ENCODE measurements around the gene PRSS2. TPM values are rescaled to one million over a fixed set of nuclear protein-coding genes. Genes with fewer than 3 reads are reported as not detected.

PRSS2 gene
- total RNA-seq, 2 experiments from 2014 or later, result not detected

GRCh38 chr7:142811154-142811737 lies 40.5 kb downstream of the PRSS2 start:
- Mint-ChIP-seq H3K4me3 (peak overlapping the region; percentile 62), H3K27ac (peak overlapping the region; percentile 98), H3K4me1 (ENCODE audit: low read depth) (peaks cover 99% of the 10 kb centered on the region), H3K27me3 (no peaks in the 10 kb centered on the region), H3K9me3 (no peaks in the 10 kb centered on the region), H3K36me3 (ENCODE audit: low read depth) (peaks cover 16% of the 10 kb centered on the region)
- intact Hi-C loops (cut with DNase I, micrococcal nuclease), result loop anchor here (1.0 to 10.0 kb wide), 14 partner anchors 14 to 836 kb away; partner anchors contain the start of gene TAS2R38 (in 1 of the 2)
- Histone ChIP-seq H3K4me3 (ENCODE audit: low read length) (no peak overlapping the region), H3K9me3 (ENCODE audit: control insufficient read depth in 1 of 2, insufficient read depth in 1 of 2, low read length in 2 of 2) (no peaks in the 10 kb centered on the region), H3K27me3 (ENCODE audit: control insufficient read depth in 1 of 2, insufficient read depth in 2 of 2, low read length in 2 of 2) (no peaks in the 10 kb centered on the region), H3K4me1 (ENCODE audit: insufficient read depth, low read length) (peaks cover 77% of the 10 kb centered on the region), H3K27ac (ENCODE audit: low read depth in 1 of 2, low read length in 2 of 2) (peak overlapping the region; percentile 95 to 99), H3K36me3 (ENCODE audit: insufficient read depth, low read length) (no peaks in the 10 kb centered on the region)
- ATAC-seq (ENCODE audit: poor library complexity) (no peak), DNase-seq (peak in 4 of 14 experiments; percentile 59 to 87 (median 86))
- CTCF ChIA-PET, result interaction anchor here (0.7 to 7.2 kb wide), 26 partner anchors 9 to 507 kb away, joined by 3 to 135 read pairs (median 4); partner anchors contain the start of gene EPHB6
- POLR2A ChIA-PET, result interaction anchor here (0.6 to 30.9 kb wide), 43 partner anchors 10 to 569 kb away, joined by 3 to 5733 read pairs (median 7); partner anchors contain the start of gene EPHB6
- peak; percentile 78 for TF ChIP-seq CTCF (IDR thresholded peaks at IDR 0.05)

- Mint-ChIP-seq H3K4me1 (ENCODE audit: low read depth) (peaks cover 92% of the 10 kb centered on the region), H3K27ac (peak overlapping the region; percentile 98), H3K9me3 (no peaks in the 10 kb centered on the region), H3K36me3 (ENCODE audit: low read depth) (peaks cover 16% of the 10 kb centered on the region), H3K4me3 (peak overlapping the region; percentile 75), H3K27me3 (no peaks in the 10 kb centered on the region)
- no peak for TF ChIP-seq CTCF (IDR thresholded peaks at IDR 0.05)
- Histone ChIP-seq H3K4me3 (ENCODE audit: low read length) (peak overlapping the region; percentile 39), H3K9me3 (ENCODE audit: control insufficient read depth in 1 of 2, insufficient read depth in 1 of 2, low read length in 2 of 2) (no peaks in the 10 kb centered on the region), H3K27ac (ENCODE audit: low read depth in 1 of 2, low read length in 2 of 2) (peak overlapping the region; percentile 43 to 99), H3K4me1 (ENCODE audit: insufficient read depth, low read length) (peaks cover 63% of the 10 kb centered on the region), H3K27me3 (ENCODE audit: control insufficient read depth in 1 of 2, insufficient read depth in 2 of 2, low read length in 2 of 2) (no peaks in the 10 kb centered on the region), H3K36me3 (ENCODE audit: insufficient read depth, low read length) (no peaks in the 10 kb centered on the region)
- CTCF ChIA-PET, result interaction anchor here (0.6 to 7.2 kb wide), 10 partner anchors 18 to 568 kb away, joined by 3 to 135 read pairs (median 4); no protein-coding TSS in a partner anchor
- DNase-seq (peak in 4 of 14 experiments; percentile 26 to 49 (median 38)), ATAC-seq (ENCODE audit: poor library complexity) (no peak)
- POLR2A ChIA-PET, result interaction anchor here (0.7 to 30.9 kb wide), 21 partner anchors 8 to 507 kb away, joined by 3 to 5733 read pairs (median 13); partner anchors contain the start of gene EPHB6
- intact Hi-C loops (cut with DNase I, micrococcal nuclease), result loop anchor here (2.0 to 10.0 kb wide), 11 partner anchors 20 to 838 kb away; partner anchors contain the start of gene TAS2R38 (in 1 of the 2)
Observed at GRCh38 chr7:142812437-142813215, 41.9 kb downstream of the PRSS2 start.

- peak overlapping the region; percentile 75 for H3K4me3 Mint-ChIP-seq
- H3K27me3 ChIP-seq (ENCODE audit: control insufficient read depth in 1 of 2, insufficient read depth in 2 of 2, low read length in 2 of 2), result no peaks in the 10 kb centered on the region
- no peak for ATAC-seq (ENCODE audit: poor library complexity)
- CTCF ChIA-PET, result interaction anchor here (0.6 to 7.2 kb wide), 8 partner anchors 22 to 567 kb away, joined by 3 to 56 read pairs (median 4); no protein-coding TSS in a partner anchor
- H3K27me3 Mint-ChIP-seq, result no peaks in the 10 kb centered on the region
- intact Hi-C loops (cut with DNase I, micrococcal nuclease), result loop anchor here (2.0 to 10.0 kb wide), 11 partner anchors 20 to 838 kb away; partner anchors contain the start of gene TAS2R38 (in 1 of the 2)
- peak overlapping the region; percentile 98 for H3K27ac Mint-ChIP-seq
- H3K4me1 ChIP-seq (ENCODE audit: insufficient read depth, low read length), result peaks cover 58% of the 10 kb centered on the region
- H3K36me3 Mint-ChIP-seq (ENCODE audit: low read depth), result peaks cover 11% of the 10 kb centered on the region
- H3K9me3 Mint-ChIP-seq, result no peaks in the 10 kb centered on the region
- H3K9me3 ChIP-seq (ENCODE audit: control insufficient read depth in 1 of 2, insufficient read depth in 1 of 2, low read length in 2 of 2), result no peaks in the 10 kb centered on the region
- DNase-seq, result peak in 4 of 14 experiments; percentile 32 to 62 (median 38)
- POLR2A ChIA-PET, result interaction anchor here (0.6 to 30.9 kb wide), 18 partner anchors 8 to 507 kb away, joined by 3 to 5733 read pairs (median 6); partner anchors contain the start of gene EPHB6
- H3K4me3 ChIP-seq (ENCODE audit: low read length), result peak overlapping the region; percentile 39
- TF ChIP-seq CTCF (IDR thresholded peaks at IDR 0.05), result no peak
- peak overlapping the region; percentile 43 to 99 for H3K27ac ChIP-seq (ENCODE audit: low read depth in 1 of 2, low read length in 2 of 2)
- peaks cover 86% of the 10 kb centered on the region for H3K4me1 Mint-ChIP-seq (ENCODE audit: low read depth)
- H3K36me3 ChIP-seq (ENCODE audit: insufficient read depth, low read length), result no peaks in the 10 kb centered on the region
Observed at GRCh38 chr7:142813226-142813625, 42.5 kb downstream of the PRSS2 start.
